Natural killer cell (primary cell): ENCODE results near the gene ARFGEF2. TPM values are rescaled to one million over a fixed set of nuclear protein-coding genes. Genes with fewer than 3 reads are reported as not detected.

ENCODE experiments used
- ATAC-seq, 3 donors: fragments of 150-1000 bp in 2 of 3; fragments of 200-7000 bp in 1 of 3; cut with Tn5 transposase; 1 replicate in 1 of 3; 2 replicates in 2 of 3; pipeline ENCODE4 v1.10.0; 2021; ENCODE audit warnings: mild to moderate bottlenecking in 2 of 3, moderate library complexity in 2 of 3
- DNase-seq, 2 donors: peaks; one replicate each; pipeline versions ENCODE4 v3.0.0 to v3.0.0-alpha.2; 2013 to 2021; ENCODE audit warnings: mixed read lengths in 1 of 2
- H3K27ac ChIP-seq: one replicate; pipeline ENCODE4 v1.5.1; 2013; ENCODE audit warnings: mild to moderate bottlenecking, low read length
- H3K27me3 ChIP-seq: one replicate; pipeline ENCODE4 v1.6.1; 2013; ENCODE audit warnings: low read length; ENCODE audit not compliant: control insufficient read depth, insufficient read depth
- H3K36me3 ChIP-seq: one replicate; pipeline ENCODE4 v1.6.1; 2013; ENCODE audit warnings: low read length; ENCODE audit not compliant: control insufficient read depth, insufficient read depth
- H3K4me1 ChIP-seq: one replicate; pipeline ENCODE4 v1.6.1; 2013; ENCODE audit warnings: low read length; ENCODE audit not compliant: control insufficient read depth, insufficient read depth
- H3K4me3 ChIP-seq: one replicate; pipeline ENCODE4 v1.5.1; 2013; ENCODE audit warnings: low read length
- H3K9me3 ChIP-seq: one replicate; pipeline ENCODE4 v1.6.1; 2013; ENCODE audit warnings: low read length; ENCODE audit not compliant: control insufficient read depth, insufficient read depth
- H3K27ac Mint-ChIP-seq, 2 donors: one replicate each; pipeline ENCODE4 v1.8.0; 2022; ENCODE audit warnings: mild to moderate bottlenecking in 2 of 2, mixed read lengths in 2 of 2, moderate library complexity in 1 of 2
- H3K27me3 Mint-ChIP-seq, 2 donors: one replicate each; pipeline ENCODE4 v1.8.0; 2022; ENCODE audit warnings: low read depth in 2 of 2, mixed read lengths in 2 of 2
- H3K36me3 Mint-ChIP-seq: one replicate; pipeline ENCODE4 v1.8.0; 2022; ENCODE audit warnings: mixed read lengths
- H3K4me1 Mint-ChIP-seq, 2 donors: one replicate each; pipeline ENCODE4 v1.8.0; 2022; ENCODE audit warnings: mixed read lengths in 2 of 2
- H3K4me3 Mint-ChIP-seq: one replicate; pipeline ENCODE4 v1.8.0; 2022; ENCODE audit warnings: mild to moderate bottlenecking, moderate library complexity, mixed read lengths
- H3K9me3 Mint-ChIP-seq, 2 donors: one replicate each; pipeline ENCODE4 v1.8.0; 2022; ENCODE audit warnings: mixed read lengths in 2 of 2
- WGBS: methylation state at CpG from one replicate; pipeline ENCODE4 v1.1.7; 2013; ENCODE audit warnings: missing lambda C conversion rate; ENCODE audit not compliant: insufficient coverage; 5-methylcytosine and 5-hydroxymethylcytosine counted together
- intact Hi-C: fragments of 100-400 bp; cut with micrococcal nuclease; formaldehyde crosslinking; loops from one replicate; pipeline ENCODE4 v1.14.2; 2022
- total RNA-seq, 4 donors: library from RNA; stranded (reverse); fragments of 120-200 nt in 1 of 4; gene quantifications; one replicate each; pipeline versions ENCODE4 v1.2.3 to v1.2.4, GENCODE V29; 2013 to 2022
- TF ChIP-seq, protein P1 (sequence below): fragments of 200-600 bp; IDR thresholded peaks from one replicate; pipeline ENCODE4 v1.8.0; 2022; ENCODE audit warnings: antibody characterized with exemption

The ARFGEF2 gene
- total RNA-seq, 3 donors from 2014 or later (not counting 1 experiment from before 2014, with no cell fraction given) = 22.7 to 26.9 (median 26.9) TPM

DNA sequence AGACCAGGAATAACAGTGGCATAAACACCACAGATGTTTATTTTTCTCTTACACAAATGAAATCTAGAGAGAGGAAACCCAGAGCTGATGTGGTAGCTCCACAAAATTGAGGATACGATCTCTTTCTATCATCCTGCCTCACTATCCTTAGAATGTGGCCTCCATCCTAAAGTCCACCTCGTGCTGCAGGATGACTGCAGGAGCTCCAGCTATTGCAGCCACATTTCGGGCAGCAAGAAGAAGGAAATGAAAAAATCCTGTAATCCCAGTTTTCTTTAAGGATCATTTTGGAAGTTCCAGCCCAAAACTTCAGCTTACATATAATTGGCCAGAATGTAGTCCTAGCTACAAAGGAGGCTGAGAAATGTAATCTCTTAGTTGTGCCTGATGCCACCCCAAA lies 41.2 kb upstream of the ARFGEF2 start:
- intact Hi-C loops = no loop called here
- no peaks in the 10 kb centered on the region for H3K27me3 ChIP-seq

DNA sequence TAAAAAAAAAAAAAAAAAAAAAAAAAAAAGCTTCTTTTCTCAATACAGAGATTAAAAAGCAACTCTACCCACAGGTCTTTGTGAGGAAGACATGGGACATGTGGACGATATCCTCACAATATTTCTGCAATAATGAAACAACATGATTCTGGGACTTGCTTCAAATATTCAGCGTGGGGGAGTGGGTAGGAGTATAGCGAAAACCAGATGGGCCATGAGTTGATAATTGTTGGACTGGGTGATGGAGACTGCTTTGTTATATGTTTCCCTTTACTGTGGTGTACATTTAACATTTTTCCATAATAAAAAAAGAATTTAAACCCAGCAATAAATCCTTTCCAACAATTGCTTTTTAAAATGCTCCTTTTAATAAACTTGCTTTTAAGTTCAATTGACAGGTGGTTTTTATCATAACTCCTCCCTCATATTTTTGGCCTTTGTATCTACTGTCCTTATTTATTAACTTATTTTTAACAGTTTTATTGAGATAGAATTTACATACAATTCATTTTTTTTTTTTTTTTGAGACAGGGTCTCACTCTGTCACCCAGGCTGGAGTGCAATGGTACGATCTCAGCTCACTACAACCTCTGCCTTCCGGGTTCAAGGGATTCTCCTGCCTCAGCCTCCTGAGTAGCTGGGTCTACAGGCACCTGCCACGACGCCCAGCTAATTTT lies 40.4 kb upstream of the ARFGEF2 start:
- intact Hi-C loops = no loop called here
- Mint-ChIP-seq H3K27ac (no peak overlapping the region), H3K9me3 (no peaks in the 10 kb centered on the region), H3K27me3 (no peaks in the 10 kb centered on the region), H3K4me1 (peaks cover 4 to 10% of the 10 kb centered on the region in 2 donors), H3K4me3 (no peak overlapping the region), H3K36me3 (no peaks in the 10 kb centered on the region)
- no peak for DNase-seq
- WGBS = 96% methylated on average over 5 of the region's 7 CpGs
- Histone ChIP-seq H3K4me1 (peaks cover 3% of the 10 kb centered on the region), H3K9me3 (no peaks in the 10 kb centered on the region), H3K4me3 (no peak overlapping the region), H3K36me3 (no peaks in the 10 kb centered on the region), H3K27ac (no peak overlapping the region), H3K27me3 (no peaks in the 10 kb centered on the region)
- TF ChIP-seq, protein P1, sequence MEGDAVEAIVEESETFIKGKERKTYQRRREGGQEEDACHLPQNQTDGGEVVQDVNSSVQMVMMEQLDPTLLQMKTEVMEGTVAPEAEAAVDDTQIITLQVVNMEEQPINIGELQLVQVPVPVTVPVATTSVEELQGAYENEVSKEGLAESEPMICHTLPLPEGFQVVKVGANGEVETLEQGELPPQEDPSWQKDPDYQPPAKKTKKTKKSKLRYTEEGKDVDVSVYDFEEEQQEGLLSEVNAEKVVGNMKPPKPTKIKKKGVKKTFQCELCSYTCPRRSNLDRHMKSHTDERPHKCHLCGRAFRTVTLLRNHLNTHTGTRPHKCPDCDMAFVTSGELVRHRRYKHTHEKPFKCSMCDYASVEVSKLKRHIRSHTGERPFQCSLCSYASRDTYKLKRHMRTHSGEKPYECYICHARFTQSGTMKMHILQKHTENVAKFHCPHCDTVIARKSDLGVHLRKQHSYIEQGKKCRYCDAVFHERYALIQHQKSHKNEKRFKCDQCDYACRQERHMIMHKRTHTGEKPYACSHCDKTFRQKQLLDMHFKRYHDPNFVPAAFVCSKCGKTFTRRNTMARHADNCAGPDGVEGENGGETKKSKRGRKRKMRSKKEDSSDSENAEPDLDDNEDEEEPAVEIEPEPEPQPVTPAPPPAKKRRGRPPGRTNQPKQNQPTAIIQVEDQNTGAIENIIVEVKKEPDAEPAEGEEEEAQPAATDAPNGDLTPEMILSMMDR = no peak
- ATAC-seq = no peak

More for the DNA sequence above, 41.2 kb upstream of the ARFGEF2 start:
- peaks cover 11% of the 10 kb centered on the region for H3K4me1 ChIP-seq
- DNase-seq = no peak
- no peak overlapping the region for H3K27ac ChIP-seq
- TF ChIP-seq, protein P1 = no peak
- no peaks in the 10 kb centered on the region for H3K9me3 Mint-ChIP-seq
- H3K36me3 Mint-ChIP-seq = no peaks in the 10 kb centered on the region
- H3K36me3 ChIP-seq = no peaks in the 10 kb centered on the region
- H3K27ac Mint-ChIP-seq = no peak overlapping the region
- peaks cover 0 to 4% of the 10 kb centered on the region in 2 donors for H3K27me3 Mint-ChIP-seq
- 92% methylated on average over 3 of the region's 3 CpGs for WGBS
- H3K4me3 Mint-ChIP-seq = no peak overlapping the region
- H3K4me3 ChIP-seq = no peak overlapping the region
- no peaks in the 10 kb centered on the region for H3K9me3 ChIP-seq
- no peak for ATAC-seq
- peaks cover 11 to 18% of the 10 kb centered on the region in 2 donors for H3K4me1 Mint-ChIP-seq

DNA sequence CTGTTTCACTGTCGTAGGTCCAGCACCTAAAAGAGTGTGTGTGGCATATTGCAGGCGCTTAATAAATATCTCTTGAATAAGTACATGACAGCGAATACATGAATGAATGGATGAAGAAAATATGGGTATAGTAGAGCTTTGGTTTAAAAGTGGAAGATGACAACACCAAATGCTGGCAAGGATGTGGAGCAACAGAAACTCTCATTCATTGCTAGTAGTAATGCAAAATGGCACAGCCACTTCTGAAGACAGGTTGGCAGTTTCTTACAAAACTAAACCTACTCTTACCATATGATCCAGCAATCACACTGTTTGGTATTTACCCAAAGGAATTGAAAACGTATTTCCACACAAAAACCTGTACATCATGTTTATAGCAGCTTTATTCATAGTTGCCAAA lies 36.3 kb upstream of the ARFGEF2 start:
- no peak overlapping the region for H3K4me3 ChIP-seq
- H3K9me3 Mint-ChIP-seq = no peaks in the 10 kb centered on the region
- no peaks in the 10 kb centered on the region for H3K4me1 Mint-ChIP-seq
- no peak overlapping the region for H3K4me3 Mint-ChIP-seq
- H3K27me3 ChIP-seq = no peaks in the 10 kb centered on the region
- 95% methylated on average over 4 of the region's 4 CpGs for WGBS
- no peak overlapping the region for H3K27ac Mint-ChIP-seq
- intact Hi-C loops = no loop called here
- no peak for DNase-seq
- no peak overlapping the region for H3K27ac ChIP-seq
- no peaks in the 10 kb centered on the region for H3K4me1 ChIP-seq
- ATAC-seq = no peak
- no peaks in the 10 kb centered on the region for H3K36me3 ChIP-seq
- TF ChIP-seq, protein P1 = no peak
- H3K27me3 Mint-ChIP-seq = peaks cover 2 to 4% of the 10 kb centered on the region in 2 donors
- no peaks in the 10 kb centered on the region for H3K36me3 Mint-ChIP-seq
- no peaks in the 10 kb centered on the region for H3K9me3 ChIP-seq

DNA sequence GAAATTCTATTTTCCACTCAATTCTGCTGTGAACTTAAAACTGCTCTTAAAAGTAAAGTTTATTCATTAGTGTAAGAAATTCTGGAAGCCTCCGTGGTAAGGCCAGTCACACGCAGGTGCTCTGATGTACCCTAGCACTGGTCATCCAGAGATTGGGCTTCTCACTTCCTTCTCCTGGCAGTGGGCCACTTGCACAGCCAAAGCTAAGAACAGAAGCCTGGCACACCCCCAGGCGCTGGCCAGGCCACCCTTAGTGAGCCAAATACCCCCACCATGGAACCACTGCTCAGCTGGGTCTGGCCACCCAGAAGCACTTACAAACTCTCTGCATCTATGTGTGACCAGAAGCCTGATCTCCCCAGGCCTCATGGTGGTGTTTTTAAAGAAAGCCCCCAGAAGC lies 35.3 kb upstream of the ARFGEF2 start:
- H3K4me1 Mint-ChIP-seq = no peaks in the 10 kb centered on the region

More for the DNA sequence above, 35.3 kb upstream of the ARFGEF2 start:
- H3K27me3 ChIP-seq = no peaks in the 10 kb centered on the region
- H3K4me3 ChIP-seq = no peak overlapping the region
- no peak overlapping the region for H3K27ac ChIP-seq
- peaks cover 6 to 13% of the 10 kb centered on the region in 2 donors for H3K27me3 Mint-ChIP-seq
- no peaks in the 10 kb centered on the region for H3K36me3 Mint-ChIP-seq
- no peak overlapping the region for H3K4me3 Mint-ChIP-seq
- no peak for ATAC-seq
- no peak for DNase-seq
- H3K9me3 ChIP-seq = no peaks in the 10 kb centered on the region
- H3K36me3 ChIP-seq = no peaks in the 10 kb centered on the region
- no peaks in the 10 kb centered on the region for H3K4me1 ChIP-seq
- 93% methylated on average over 3 of the region's 3 CpGs for WGBS
- H3K9me3 Mint-ChIP-seq = no peaks in the 10 kb centered on the region
- H3K27ac Mint-ChIP-seq = no peak overlapping the region
- intact Hi-C loops = no loop called here
- TF ChIP-seq, protein P1 = no peak
